ENCODE data around the gene MIS18A.

The MIS18A gene

GRCh38 chr21:32249511-32250280 is 29.2 kb downstream of the MIS18A start:
- no peak for DNase-seq

- no peak for DNase-seq
Observed at GRCh38 chr21:32248571-32249461, 30.0 kb downstream of the MIS18A start.

GRCh38 chr21:32246571-32247140 is 32.2 kb downstream of the MIS18A start:
- no peak for DNase-seq

- no peak for DNase-seq
Observed at GRCh38 chr21:32245971-32246370, 32.9 kb downstream of the MIS18A start.

GRCh38 chr21:32240851-32241687 is 37.8 kb downstream of the MIS18A start:
- no peak for DNase-seq

- DNase-seq, result no peak
Observed at GRCh38 chr21:32239551-32239950, 39.3 kb downstream of the MIS18A start.

GRCh38 chr21:32238063-32238462 is 40.8 kb downstream of the MIS18A start:
- no peak for DNase-seq

- no peak for DNase-seq
Observed at GRCh38 chr21:32237021-32237420, 41.8 kb downstream of the MIS18A start.

- no peak for DNase-seq
Observed at GRCh38 chr21:32233722-32234301, 45.0 kb downstream of the MIS18A start.

GRCh38 chr21:32233055-32233546 is 45.7 kb downstream of the MIS18A start:
- DNase-seq, result no peak

GRCh38 chr21:32226444-32226843 is 52.4 kb downstream of the MIS18A start:
- no peak for DNase-seq
